ENCODE results near the gene CCDC33. TPM values are rescaled to one million over a fixed set of nuclear protein-coding genes. Genes with fewer than 3 reads are reported as not detected.

CCDC33 gene
- total RNA-seq (ENCODE audit: unreplicated experiment), result 0.51 TPM
- long read RNA-seq, result 0 reads

GRCh38 chr15:74235962-74236361 lies at the start of gene CCDC33:
Gene CCDC33, plus strand, starts transcription at chr15:74236326. Its CDS starts 394 bp downstream, at chr15:74236720.
- Mint-ChIP-seq H3K36me3 (ENCODE audit: low read depth, unreplicated experiment) (no peaks in the 10 kb centered on the region), H3K27me3 (ENCODE audit: unreplicated experiment) (peaks cover 2% of the 10 kb centered on the region), H3K4me1 (ENCODE audit: unreplicated experiment) (peaks cover 2% of the 10 kb centered on the region), H3K4me3 (ENCODE audit: unreplicated experiment) (no peak within 1 kb of the TSS), H3K9me3 (ENCODE audit: unreplicated experiment) (no peaks in the 10 kb centered on the region), H3K27ac (ENCODE audit: unreplicated experiment) (no peak within 1 kb of the TSS)
- no peak for TF ChIP-seq CTCF (IDR thresholded peaks at IDR 0.05; ENCODE audit: unreplicated experiment)
- no peak for DNase-seq (ENCODE audit: low spot score)

GRCh38 chr15:74188216-74188615 lies 47.9 kb upstream of the CCDC33 start:
- no peak for DNase-seq (ENCODE audit: low spot score)
- no peak overlapping the region for H3K27ac Mint-ChIP-seq (ENCODE audit: unreplicated experiment)
- H3K27me3 Mint-ChIP-seq (ENCODE audit: unreplicated experiment), result peaks cover 7% of the 10 kb centered on the region
- TF ChIP-seq CTCF (IDR thresholded peaks at IDR 0.05; ENCODE audit: unreplicated experiment), result no peak
- no peak overlapping the region for H3K4me3 Mint-ChIP-seq (ENCODE audit: unreplicated experiment)
- H3K36me3 Mint-ChIP-seq (ENCODE audit: low read depth, unreplicated experiment), result peaks cover 5% of the 10 kb centered on the region
- no peaks in the 10 kb centered on the region for H3K9me3 Mint-ChIP-seq (ENCODE audit: unreplicated experiment)
- H3K4me1 Mint-ChIP-seq (ENCODE audit: unreplicated experiment), result no peaks in the 10 kb centered on the region

- no peak for TF ChIP-seq CTCF (IDR thresholded peaks at IDR 0.05; ENCODE audit: unreplicated experiment)
- no peak for DNase-seq (ENCODE audit: low spot score)
- Mint-ChIP-seq H3K27me3 (ENCODE audit: unreplicated experiment) (peaks cover 6% of the 10 kb centered on the region), H3K4me1 (ENCODE audit: unreplicated experiment) (no peaks in the 10 kb centered on the region), H3K27ac (ENCODE audit: unreplicated experiment) (no peak overlapping the region), H3K9me3 (ENCODE audit: unreplicated experiment) (no peaks in the 10 kb centered on the region), H3K4me3 (ENCODE audit: unreplicated experiment) (no peak overlapping the region), H3K36me3 (ENCODE audit: low read depth, unreplicated experiment) (peaks cover 5% of the 10 kb centered on the region)
Measured at GRCh38 chr15:74191798-74192197, 44.3 kb upstream of the CCDC33 start.

GRCh38 chr15:74192751-74193150 lies 43.4 kb upstream of the CCDC33 start:
- no peak overlapping the region for H3K27ac Mint-ChIP-seq (ENCODE audit: unreplicated experiment)
- peaks cover 6% of the 10 kb centered on the region for H3K27me3 Mint-ChIP-seq (ENCODE audit: unreplicated experiment)
- no peaks in the 10 kb centered on the region for H3K9me3 Mint-ChIP-seq (ENCODE audit: unreplicated experiment)
- no peak for TF ChIP-seq CTCF (IDR thresholded peaks at IDR 0.05; ENCODE audit: unreplicated experiment)
- H3K4me1 Mint-ChIP-seq (ENCODE audit: unreplicated experiment), result no peaks in the 10 kb centered on the region
- no peak for DNase-seq (ENCODE audit: low spot score)
- peaks cover 5% of the 10 kb centered on the region for H3K36me3 Mint-ChIP-seq (ENCODE audit: low read depth, unreplicated experiment)
- peak overlapping the region; percentile 19 for H3K4me3 Mint-ChIP-seq (ENCODE audit: unreplicated experiment)

- Mint-ChIP-seq H3K4me1 (ENCODE audit: unreplicated experiment) (no peaks in the 10 kb centered on the region), H3K27me3 (ENCODE audit: unreplicated experiment) (peaks cover 6% of the 10 kb centered on the region), H3K36me3 (ENCODE audit: low read depth, unreplicated experiment) (peaks cover 5% of the 10 kb centered on the region), H3K4me3 (ENCODE audit: unreplicated experiment) (no peak overlapping the region), H3K27ac (ENCODE audit: unreplicated experiment) (peak overlapping the region; percentile 53), H3K9me3 (ENCODE audit: unreplicated experiment) (no peaks in the 10 kb centered on the region)
- TF ChIP-seq CTCF (IDR thresholded peaks at IDR 0.05; ENCODE audit: unreplicated experiment), result no peak
- DNase-seq (ENCODE audit: low spot score), result no peak
Measured at GRCh38 chr15:74193299-74193718, 42.8 kb upstream of the CCDC33 start.
